ENCODE data around the gene NEDD4L.
"Not testable (repeated sequence)": the region's sequence is repeated elsewhere in the genome, so short reads cannot be mapped to it uniquely, and the experiment has no call there.

NEDD4L gene

GRCh38 chr18:58409802-58410445, 365.9 kb downstream of the NEDD4L start:
- no peak for DNase-seq

DNA sequence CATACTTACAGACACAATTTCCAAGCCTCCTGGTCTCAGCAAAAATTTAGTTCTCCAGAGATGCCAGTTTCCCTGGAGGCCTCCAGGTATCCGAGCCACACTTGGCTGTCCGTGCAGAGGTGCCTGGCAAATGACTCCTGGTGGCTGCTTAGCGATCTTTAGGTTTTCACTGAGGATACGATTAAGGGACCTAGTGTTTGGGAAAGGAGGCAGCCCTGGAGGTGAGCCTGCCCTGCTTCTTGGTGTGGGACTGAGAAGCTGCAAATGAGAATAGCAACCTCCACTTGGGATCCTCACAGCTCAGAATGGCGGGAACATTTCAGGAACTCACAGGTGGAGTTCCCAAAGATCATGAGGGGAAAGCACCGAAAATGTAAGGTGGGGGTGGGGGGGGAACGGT, 367.3 kb downstream of the NEDD4L start:
- no peak for DNase-seq

DNA sequence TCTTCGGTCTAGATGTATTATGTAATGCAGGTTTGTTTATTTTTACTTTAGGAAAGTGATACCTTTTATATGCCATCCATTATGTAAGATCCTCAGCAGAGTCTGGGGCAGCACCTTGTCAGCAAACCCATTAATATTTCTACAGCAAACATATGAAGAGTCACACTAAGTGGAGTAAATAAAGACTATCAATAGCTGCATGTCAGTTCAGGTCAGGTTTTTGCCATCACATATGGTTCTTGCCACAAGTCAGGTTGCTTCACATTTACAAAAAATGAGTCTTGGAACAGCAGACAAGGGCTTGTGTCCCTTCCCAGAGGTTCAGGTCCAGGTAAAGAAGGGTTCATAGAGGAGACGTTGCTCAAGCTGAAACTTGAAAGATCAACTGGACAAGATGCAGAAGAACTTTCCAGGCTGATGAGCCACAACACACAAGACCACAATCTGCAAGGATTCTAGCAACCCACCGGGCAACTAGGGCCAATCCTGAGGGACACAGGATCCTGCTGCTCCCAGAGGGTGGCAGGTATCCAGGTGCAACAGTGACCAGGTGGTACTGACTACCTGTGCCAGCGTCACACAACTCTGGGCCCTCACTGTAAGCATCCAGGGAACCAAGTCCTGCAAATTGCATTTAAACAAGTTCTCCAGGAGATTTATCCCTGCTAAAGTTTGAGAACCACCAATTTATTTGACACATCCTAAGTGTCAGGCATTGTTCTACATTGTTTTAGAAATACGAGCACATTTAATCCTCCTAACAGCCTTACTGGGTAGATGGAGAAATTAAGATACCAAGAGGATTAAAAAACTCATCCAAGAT, 369.0 kb downstream of the NEDD4L start:
- no peak for DNase-seq

- no peak for DNase-seq
Measured at GRCh38 chr18:58413667-58414628, 369.9 kb downstream of the NEDD4L start.

DNA sequence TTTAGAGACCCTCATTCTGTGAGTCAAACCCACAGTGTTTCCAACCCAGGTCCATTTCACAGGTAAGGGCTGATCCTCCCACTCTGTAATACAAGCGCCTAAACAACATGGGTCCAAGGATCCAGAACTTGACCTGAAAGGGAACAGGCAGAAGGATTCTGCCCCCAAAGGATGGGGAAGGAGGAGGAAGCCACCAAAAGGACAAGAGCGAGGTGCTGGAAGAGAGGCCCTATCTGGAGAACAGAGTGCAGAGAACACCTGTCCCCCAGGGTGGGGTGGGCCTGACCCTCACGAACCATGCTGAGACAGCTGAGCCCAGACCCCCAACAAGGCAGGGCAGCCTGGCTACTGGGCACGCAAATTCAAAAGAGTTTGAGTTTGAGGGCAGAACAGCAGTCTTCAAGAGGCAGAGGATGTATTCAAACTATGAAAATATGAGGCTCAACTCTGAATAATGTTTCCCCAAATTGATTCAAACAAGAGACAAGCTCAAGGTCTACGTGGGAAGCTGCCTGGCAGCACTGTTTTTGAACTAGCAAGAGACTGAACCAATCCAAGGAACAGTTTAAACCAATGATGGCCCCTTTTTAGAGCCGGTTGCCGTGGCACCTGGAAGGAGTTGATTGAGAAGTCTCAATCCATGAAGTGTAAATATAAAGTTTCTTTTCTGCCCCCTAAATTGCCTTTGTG, 372.1 kb downstream of the NEDD4L start:
- no peak for DNase-seq

GRCh38 chr18:58416704-58417683, 373.0 kb downstream of the NEDD4L start:
- no peak for DNase-seq

DNA sequence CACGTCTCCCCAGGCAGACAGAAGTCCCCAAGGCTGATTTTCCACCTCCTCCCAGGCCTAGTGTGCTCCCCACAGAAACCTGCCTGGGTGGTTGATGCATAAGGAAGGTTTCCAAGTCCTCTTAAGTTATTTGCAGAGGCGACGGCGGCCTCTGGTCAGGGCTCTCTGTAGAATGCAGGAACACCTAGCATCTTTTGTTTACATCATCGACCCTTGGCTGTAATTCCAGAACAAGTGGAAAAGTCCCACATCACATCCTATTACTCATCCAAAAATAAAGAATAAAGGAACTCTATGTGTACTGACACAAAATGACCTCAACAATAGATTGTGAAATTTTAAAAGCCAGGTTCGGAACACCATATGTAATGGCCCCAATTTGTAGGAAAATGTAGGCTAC, 373.7 kb downstream of the NEDD4L start:
- DNase-seq, result no peak

- DNase-seq, result no peak
Measured at GRCh38 chr18:58418361-58418760, 374.3 kb downstream of the NEDD4L start.

DNA sequence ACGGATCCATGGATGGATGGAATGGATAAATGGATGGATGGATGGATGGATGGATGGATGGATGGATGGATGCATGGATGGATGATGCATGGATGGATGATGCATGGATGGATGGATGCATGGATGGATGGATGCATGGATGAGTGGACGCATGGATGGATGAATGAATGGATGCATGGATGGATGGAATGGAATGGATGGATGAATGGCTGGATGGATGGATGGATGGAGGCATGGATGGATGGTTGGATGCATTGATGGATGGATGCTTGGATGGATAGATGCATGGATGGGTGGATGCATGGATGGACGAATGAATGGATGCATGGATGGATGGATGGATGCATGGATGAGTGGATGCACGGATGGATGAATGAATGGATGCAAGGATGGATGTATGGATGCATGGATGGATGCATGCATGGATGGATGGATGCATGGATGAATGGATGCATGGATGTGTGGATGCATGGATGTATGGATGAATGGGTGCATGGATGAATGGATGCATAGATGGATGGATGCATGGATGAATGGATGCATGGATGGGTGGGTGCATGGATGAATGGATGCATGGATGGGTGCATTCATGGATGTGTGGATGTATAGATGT, 375.7 kb downstream of the NEDD4L start:
- no peak for DNase-seq

- no peak for DNase-seq
Measured at GRCh38 chr18:58426611-58427010, 382.6 kb downstream of the NEDD4L start.

GRCh38 chr18:58427321-58427720, 383.3 kb downstream of the NEDD4L start:
- no peak for DNase-seq

DNA sequence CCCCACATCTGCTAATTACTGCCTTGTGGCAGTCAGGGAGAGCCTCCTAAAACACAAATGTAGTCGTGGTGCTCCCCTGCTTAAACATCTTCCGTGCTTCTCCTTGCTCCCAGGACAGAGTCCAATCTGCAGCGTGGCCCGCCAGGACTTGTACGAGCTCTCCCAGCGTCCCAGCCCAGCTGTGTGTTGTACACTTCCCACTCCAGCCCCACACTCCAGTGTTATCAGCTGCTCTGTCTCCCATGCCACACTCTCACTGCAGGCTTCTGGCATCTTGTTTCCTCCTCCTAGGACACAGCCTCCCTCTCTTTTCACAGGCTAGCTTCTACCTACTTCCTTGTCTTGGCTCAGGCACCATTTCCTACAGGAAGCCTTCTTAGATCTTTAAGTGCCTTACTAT, 385.4 kb downstream of the NEDD4L start:
- DNase-seq, result no peak

GRCh38 chr18:58431215-58431614, 387.2 kb downstream of the NEDD4L start:
- DNase-seq, result no peak

DNA sequence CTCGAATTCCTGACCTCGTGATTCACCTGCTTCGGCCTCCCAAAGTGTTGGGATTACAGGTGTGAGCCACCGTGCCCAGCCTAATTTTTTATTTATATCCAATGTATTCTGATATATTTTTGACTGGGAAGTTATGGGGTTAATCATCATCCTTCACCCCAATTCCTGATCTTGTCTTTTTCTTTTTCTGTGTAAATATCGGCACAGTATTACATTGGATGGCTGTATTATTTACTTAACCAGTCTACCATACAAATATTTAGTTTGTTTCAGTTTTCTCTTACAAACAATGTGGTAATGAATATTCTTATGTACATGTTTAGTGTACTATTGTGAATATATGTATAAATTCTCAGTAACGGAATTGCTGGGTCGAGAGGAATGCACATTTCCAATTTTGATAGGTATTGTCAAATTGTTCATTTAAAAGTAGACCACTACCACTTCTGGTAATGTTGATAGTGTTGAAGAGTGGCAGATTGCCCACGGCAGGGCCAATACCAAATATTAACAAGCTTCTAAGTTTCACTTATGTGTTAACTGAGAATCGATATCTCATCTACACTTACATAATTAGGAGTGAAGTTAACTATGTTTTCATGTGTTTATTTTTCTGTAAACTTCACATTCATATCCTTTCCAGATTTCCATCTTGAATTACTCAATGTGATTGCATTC, 388.2 kb downstream of the NEDD4L start:
- no peak for DNase-seq

- DNase-seq, result not testable (repeated sequence)
Measured at GRCh38 chr18:58435221-58436005, 391.4 kb downstream of the NEDD4L start.

GRCh38 chr18:58438161-58438957, 394.3 kb downstream of the NEDD4L start:
- no peak for DNase-seq

GRCh38 chr18:58438958-58439300, 394.9 kb downstream of the NEDD4L start:
- DNase-seq, result no peak

- no peak for DNase-seq
Measured at GRCh38 chr18:58443671-58444070, 399.6 kb downstream of the NEDD4L start.
